Liver (tissue), 9 donors: ENCODE results near the gene SIN3B. TPM values are rescaled to one million over a fixed set of nuclear protein-coding genes. Genes with fewer than 3 reads are reported as not detected.

ENCODE experiments used
- DNase-seq: peaks from one replicate; pipeline ENCODE4 v3.0.0-alpha.2; 2017; ENCODE audit warnings: low spot score
- H3K27ac ChIP-seq, 2 donors: one replicate each; pipeline ENCODE4 v1.7.0; 2013; ENCODE audit warnings: inconsistent platforms in 2 of 2, low read length in 2 of 2, control low read depth in 1 of 2, low read depth in 1 of 2, mild to moderate bottlenecking in 1 of 2
- H3K27me3 ChIP-seq, 4 donors: one replicate each; pipeline versions ENCODE4 v1.6.1 to v1.7.0; 2013; ENCODE audit warnings: low read length in 3 of 4, inconsistent platforms in 1 of 4, mild to moderate bottlenecking in 1 of 4, moderate library complexity in 1 of 4; ENCODE audit not compliant: control insufficient read depth in 4 of 4, insufficient read depth in 4 of 4
- H3K36me3 ChIP-seq, 4 donors: one replicate each; pipeline versions ENCODE4 v1.6.1 to v1.7.0; 2013; ENCODE audit warnings: low read length in 3 of 4, mild to moderate bottlenecking in 3 of 4, low read depth in 1 of 4, moderate library complexity in 1 of 4; ENCODE audit not compliant: control insufficient read depth in 4 of 4, insufficient read depth in 3 of 4
- H3K4me1 ChIP-seq, 4 donors: one replicate each; pipeline versions ENCODE4 v1.6.1 to v1.7.0; 2013; ENCODE audit warnings: low read length in 3 of 4, mild to moderate bottlenecking in 3 of 4, moderate library complexity in 1 of 4; ENCODE audit not compliant: control insufficient read depth in 4 of 4, insufficient read depth in 4 of 4
- H3K4me3 ChIP-seq, 3 donors: one replicate each; pipeline versions ENCODE4 v1.6.1 to v1.7.0; 2013; ENCODE audit warnings: low read length in 3 of 3, control low read depth in 1 of 3, low read depth in 1 of 3, mild to moderate bottlenecking in 1 of 3
- H3K9ac ChIP-seq, 2 donors: one replicate each; pipeline ENCODE4 v1.7.0; 2013; ENCODE audit warnings: low read length in 2 of 2, mild to moderate bottlenecking in 2 of 2, moderate library complexity in 2 of 2, control low read depth in 1 of 2, low read depth in 1 of 2
- H3K9me3 ChIP-seq, 4 donors: one replicate each; pipeline versions ENCODE4 v1.6.1 to v1.7.0; 2013; ENCODE audit warnings: low read length in 3 of 4; ENCODE audit not compliant: control insufficient read depth in 4 of 4
- ATF3 ChIP-seq: IDR thresholded peaks from 2 replicates; pipeline ENCODE4 v1.6.1; 2016; ENCODE audit warnings: antibody characterized with exemption
- CTCF ChIP-seq: fragments of 150-350 bp; IDR thresholded peaks from 2 replicates; pipeline ENCODE4 v1.5.1; 2017; ENCODE audit warnings: improper control_type of control experiment, low read depth, low read length; ENCODE audit not compliant: missing input control
- EGR1 ChIP-seq, 2 donors: IDR thresholded peaks; 2 replicates each; pipeline ENCODE4 v1.6.1; 2016 to 2018; ENCODE audit warnings: antibody characterized with exemption in 2 of 2, low read depth in 2 of 2
- FOXA1 ChIP-seq: IDR thresholded peaks from 2 replicates; pipeline ENCODE4 v1.6.1; 2016; ENCODE audit warnings: antibody characterized with exemption
- FOXA2 ChIP-seq: IDR thresholded peaks from 2 replicates; pipeline ENCODE4 v1.6.1; 2016; ENCODE audit warnings: antibody characterized with exemption
- GABPA ChIP-seq, 2 donors: IDR thresholded peaks in 1 of 2; conservative IDR thresholded peaks in 1 of 2; 2 replicates each; pipeline ENCODE4 v1.6.1; 2016; ENCODE audit warnings: antibody characterized with exemption in 2 of 2, mild to moderate bottlenecking in 1 of 2, moderate library complexity in 1 of 2
- HNF4A ChIP-seq, 2 donors: conservative IDR thresholded peaks; 2 replicates each; pipeline ENCODE4 v1.6.1; 2016; ENCODE audit warnings: antibody characterized with exemption in 2 of 2, mild to moderate bottlenecking in 2 of 2
- HNF4G ChIP-seq: IDR thresholded peaks from 2 replicates; pipeline ENCODE4 v1.6.1; 2016; ENCODE audit warnings: antibody characterized with exemption
- JUND ChIP-seq, 2 donors: IDR thresholded peaks; 2 replicates each; pipeline ENCODE4 v1.6.1; 2016; ENCODE audit warnings: antibody characterized with exemption in 2 of 2
- MAX ChIP-seq: IDR thresholded peaks from 2 replicates; pipeline ENCODE4 v1.6.1; 2016; ENCODE audit warnings: antibody characterized with exemption
- NR2F2 ChIP-seq: IDR thresholded peaks from 2 replicates; pipeline ENCODE4 v1.6.1; 2016; ENCODE audit warnings: antibody characterized with exemption
- RAD21 ChIP-seq, 2 donors: IDR thresholded peaks; 2 replicates each; pipeline ENCODE4 v1.6.1; 2016; ENCODE audit warnings: antibody characterized with exemption in 2 of 2, mild to moderate bottlenecking in 2 of 2
- REST ChIP-seq: IDR thresholded peaks from 2 replicates; pipeline ENCODE4 v1.6.1; 2016; ENCODE audit warnings: antibody characterized with exemption, mild to moderate bottlenecking
- RXRA ChIP-seq, 2 donors: IDR thresholded peaks; 2 replicates each; pipeline ENCODE4 v1.6.1; 2017 to 2018; ENCODE audit warnings: antibody characterized with exemption in 2 of 2, mild to moderate bottlenecking in 1 of 2
- SP1 ChIP-seq: IDR thresholded peaks from 2 replicates; pipeline ENCODE4 v1.6.1; 2018; ENCODE audit warnings: antibody characterized with exemption, mild to moderate bottlenecking
- TAF1 ChIP-seq: conservative IDR thresholded peaks from 2 replicates; pipeline ENCODE4 v1.6.1; 2016; ENCODE audit warnings: antibody characterized with exemption, mild to moderate bottlenecking
- YY1 ChIP-seq: IDR thresholded peaks from 2 replicates; pipeline ENCODE4 v1.6.1; 2016; ENCODE audit warnings: antibody characterized with exemption, mild to moderate bottlenecking
- ZBTB33 ChIP-seq: IDR thresholded peaks from 2 replicates; pipeline ENCODE4 v1.6.1; 2016; ENCODE audit warnings: antibody characterized with exemption
- WGBS: extraction: QIAGEN DNeasy Blood & Tissue Kit; methylation state at CpG from one replicate; pipeline ENCODE4 v1.1.7; 2013; 5-methylcytosine and 5-hydroxymethylcytosine counted together
- polyA plus RNA-seq, 2 donors: library from polyadenylated mRNA; stranded (reverse) in 1 of 2; unstranded in 1 of 2; fragments of 200-250 nt in 1 of 2; fragments of >200 nt in 1 of 2; fragmentation: Nextera tagmentation in 1 of 2; extraction: Ambion mirVana in 1 of 2; gene quantifications; one replicate each; pipeline versions ENCODE4 v1.2.1 to v1.2.3, GENCODE V29; 2013 to 2015
- total RNA-seq, 2 donors: library from RNA; depleted of rRNA; stranded (reverse); fragments of >200 nt; gene quantifications; one replicate each; pipeline ENCODE4 v1.2.3, GENCODE V29; 2014
- donor health status: healthy.
- donor health status: healthy.
- donor health status: healthy.
- donor health status: healthy.
- donor health status: healthy.

SIN3B gene
- total and polyA plus RNA-seq, 4 donors: 6.1 to 17.1 (median 8.6) TPM

- Histone ChIP-seq H3K9ac (no peak overlapping the region), H3K27me3 (no peaks in the 10 kb centered on the region), H3K27ac (no peak overlapping the region), H3K9me3 (no peaks in the 10 kb centered on the region), H3K36me3 (peaks cover 3 to 25% (median 8%) of the 10 kb centered on the region in 4 donors), H3K4me1 (no peaks in the 10 kb centered on the region), H3K4me3 (no peak overlapping the region)
- DNase-seq: no peak
- WGBS: 96% methylated on average over 20 of the region's 20 CpGs
- TF ChIP-seq HNF4A (conservative IDR thresholded peaks at IDR 0.05) (no peak), FOXA2 (no peak), ATF3 (no peak), JUND (IDR thresholded peaks at IDR 0.05) (no peak), CTCF (no peak), EGR1 (IDR thresholded peaks at IDR 0.05; ENCODE audit: low read depth in 2 of 2) (no peak), TAF1 (no peak), RXRA (IDR thresholded peaks at IDR 0.05) (no peak), GABPA (IDR thresholded peaks at IDR 0.05 in 1 of 2, conservative IDR thresholded peaks at IDR 0.05 in 1 of 2) (no peak), RAD21 (IDR thresholded peaks at IDR 0.05) (no peak), ZBTB33 (no peak), HNF4G (no peak), FOXA1 (no peak), YY1 (no peak)
Measured at GRCh38 chr19:16860118-16860517, 30.9 kb downstream of the SIN3B start.

- no peak overlapping the region for H3K27ac ChIP-seq
- no peak overlapping the region for H3K9ac ChIP-seq
- no peak overlapping the region for H3K4me3 ChIP-seq
- H3K27me3 ChIP-seq: no peaks in the 10 kb centered on the region
- WGBS: 96% methylated on average over 3 of the region's 3 CpGs
- peaks cover 5 to 32% (median 14%) of the 10 kb centered on the region in 4 donors for H3K36me3 ChIP-seq
- no peaks in the 10 kb centered on the region for H3K4me1 ChIP-seq
- TF ChIP-seq GABPA (IDR thresholded peaks at IDR 0.05 in 1 of 2, conservative IDR thresholded peaks at IDR 0.05 in 1 of 2) (no peak), HNF4A (conservative IDR thresholded peaks at IDR 0.05) (no peak), EGR1 (IDR thresholded peaks at IDR 0.05; ENCODE audit: low read depth in 2 of 2) (no peak), YY1 (no peak), RXRA (IDR thresholded peaks at IDR 0.05) (no peak), ATF3 (no peak), TAF1 (no peak), FOXA2 (no peak), RAD21 (IDR thresholded peaks at IDR 0.05) (no peak), HNF4G (no peak), NR2F2 (no peak), MAX (no peak), JUND (IDR thresholded peaks at IDR 0.05) (no peak), REST (no peak), CTCF (no peak), SP1 (no peak), ZBTB33 (no peak), FOXA1 (no peak)
- no peaks in the 10 kb centered on the region for H3K9me3 ChIP-seq
- no peak for DNase-seq
Measured at GRCh38 chr19:16861011-16861410, 31.8 kb downstream of the SIN3B start.
